DND-41 (cell line): ENCODE results near the gene MYO1B.

ENCODE experiments used
- CTCF ChIP-seq: IDR thresholded peaks from 2 replicates; pipeline ENCODE4 v1.5.1; 2012; ENCODE audit warnings: borderline replicate concordance, low read length, moderate library complexity, mild to moderate bottlenecking; ENCODE audit not compliant: poor library complexity, severe bottlenecking; ENCODE audit errors: extremely low read depth
- EZH2 ChIP-seq: IDR thresholded peaks from 3 replicates; pipeline ENCODE4 v1.6.1; 2012; ENCODE audit warnings: borderline replicate concordance, low read depth, mild to moderate bottlenecking, moderate library complexity, low read length, inconsistent platforms; ENCODE audit not compliant: severe bottlenecking

GRCh38 chr2:191315365-191315752 is 70.2 kb downstream of the MYO1B start:
- no peak for TF ChIP-seq CTCF
- no peak for TF ChIP-seq EZH2
